HG02840 (cell line): ENCODE data around the gene COL4A6.

Source experiments
- ATAC-seq: cut with Tn5 transposase; IDR thresholded peaks from one replicate; pipeline ENCODE4 v1.9.1; 2021; ENCODE audit warnings: mild to moderate bottlenecking, moderate library complexity, moderate number of reproducible peaks; ENCODE audit not compliant: unreplicated experiment, low FRiP score

Gene COL4A6

DNA sequence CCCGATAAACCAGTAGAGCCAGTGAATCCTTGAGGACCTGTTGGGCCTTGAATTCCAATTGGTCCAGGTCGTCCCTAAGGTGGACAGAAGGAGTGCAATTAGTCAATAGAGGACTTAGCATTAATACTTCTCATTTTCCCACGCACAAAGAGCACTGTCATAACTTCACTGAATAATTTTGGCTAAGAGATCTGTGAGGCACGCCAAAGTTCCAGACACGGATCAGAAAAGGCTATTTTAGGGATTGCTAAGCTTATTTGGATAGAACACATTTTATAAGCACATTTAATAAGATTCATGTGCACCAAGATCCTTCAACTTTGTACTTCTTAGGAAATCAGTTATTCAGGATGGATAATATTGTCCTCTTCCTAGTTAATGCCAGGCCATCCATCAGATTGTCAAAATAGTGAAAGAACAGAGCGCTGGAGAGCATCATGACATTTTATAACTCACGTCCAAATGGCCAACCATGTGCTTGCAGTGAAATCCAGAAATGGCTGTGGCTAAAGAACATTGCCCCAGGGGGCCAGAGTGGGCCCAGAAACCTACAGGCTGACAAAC lies 216.8 kb downstream of the COL4A6 start:
- ATAC-seq: no peak

DNA sequence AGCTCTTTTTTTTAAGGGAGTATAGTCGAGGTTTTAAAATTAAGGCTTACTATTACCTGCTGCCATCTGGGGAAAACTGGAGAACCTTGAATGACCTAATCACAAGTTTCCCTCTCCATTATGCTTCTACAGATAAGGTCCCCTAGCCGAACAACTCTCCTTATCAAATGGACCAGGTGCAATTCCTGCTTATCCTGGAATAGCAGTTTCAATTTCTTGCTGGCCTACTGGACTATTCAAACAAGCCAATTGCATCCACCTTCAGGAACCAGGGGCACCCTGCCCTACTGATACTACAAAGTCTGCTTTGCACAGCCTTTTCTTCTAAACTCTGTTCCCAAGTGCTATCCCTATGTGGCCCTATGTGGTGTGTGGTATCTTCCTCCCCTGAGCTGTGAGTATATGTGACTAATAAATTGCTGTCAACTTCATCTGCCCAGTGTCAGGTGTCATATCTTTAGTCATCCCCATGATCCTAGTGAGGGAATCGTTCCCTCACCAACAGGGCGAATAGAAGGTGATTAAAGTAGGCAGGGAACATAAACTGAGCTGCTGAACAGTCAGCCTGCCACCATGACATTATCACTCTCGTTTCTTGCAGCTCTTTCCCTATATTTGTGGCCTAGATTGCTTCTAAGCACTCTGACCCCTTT lies 218.1 kb downstream of the COL4A6 start:
- no peak for ATAC-seq

DNA sequence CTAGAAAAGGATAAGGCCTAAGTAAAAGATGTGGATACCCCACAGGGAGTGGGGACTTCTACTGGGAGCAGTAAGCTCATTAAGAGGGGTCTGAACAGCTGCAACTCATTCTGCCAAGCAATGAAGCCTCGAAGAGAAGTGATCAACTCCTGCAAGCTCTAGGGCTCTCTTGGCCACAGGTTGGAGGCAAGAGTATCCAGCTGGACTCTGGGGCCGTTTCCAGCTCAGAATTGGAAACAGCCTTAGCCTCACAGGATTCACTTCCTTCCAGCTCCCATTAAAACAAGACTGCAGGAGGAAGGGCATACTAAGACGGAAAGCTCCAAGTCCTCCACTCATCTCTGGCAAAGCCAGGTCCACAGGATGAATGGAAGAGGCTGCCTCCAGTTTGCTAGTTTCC lies 220.3 kb downstream of the COL4A6 start:
- no peak for ATAC-seq

DNA sequence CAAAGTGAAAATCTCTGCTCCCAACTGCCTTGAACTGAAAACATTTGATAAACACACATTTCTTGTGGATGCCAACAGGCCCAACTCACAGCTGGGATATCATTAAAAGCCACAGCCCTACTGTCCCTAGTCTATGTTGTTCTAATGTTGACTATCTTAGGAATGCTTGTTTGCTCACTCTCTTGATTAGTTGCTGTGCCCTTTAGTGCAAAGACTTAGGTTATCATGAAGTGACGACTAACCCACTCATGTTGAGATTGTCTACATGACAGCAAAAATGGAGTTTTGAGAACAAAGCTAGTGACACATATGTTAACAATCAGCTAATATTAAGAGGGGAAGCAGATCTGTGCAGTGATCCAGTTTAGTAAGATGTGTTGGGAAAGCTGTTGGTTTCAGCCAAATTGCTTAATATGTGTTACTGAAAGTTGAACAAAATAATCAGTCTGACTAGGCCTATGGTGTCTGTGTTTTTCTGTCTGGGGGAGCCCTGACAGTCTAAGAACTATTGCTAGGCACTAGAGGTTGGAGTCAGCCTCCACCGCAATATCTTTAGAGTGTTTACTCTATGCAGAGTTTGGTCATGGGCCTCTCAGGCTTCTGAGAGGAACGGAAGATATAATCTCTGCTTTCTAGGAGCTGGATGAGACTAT lies 221.2 kb downstream of the COL4A6 start:
- ATAC-seq: no peak

DNA sequence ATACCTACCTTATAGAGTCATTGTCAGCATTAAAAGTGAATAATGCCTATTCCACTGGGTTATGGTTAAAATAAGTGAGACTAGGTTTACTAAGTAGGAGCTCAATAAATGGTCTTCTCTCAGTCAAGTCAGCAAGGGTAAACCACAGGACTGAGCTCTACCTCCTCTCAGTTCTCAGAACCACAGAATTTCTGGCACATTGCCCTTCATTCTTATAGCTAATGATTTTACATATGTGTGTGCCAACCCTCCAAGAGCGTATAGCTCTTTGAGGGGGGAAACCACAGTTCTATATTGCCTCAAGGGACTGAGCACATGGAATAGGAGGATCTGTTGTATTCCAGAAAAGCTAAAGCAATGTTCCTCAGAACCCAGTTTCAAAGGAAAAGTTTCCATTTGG lies 221.8 kb downstream of the COL4A6 start:
- no peak for ATAC-seq

DNA sequence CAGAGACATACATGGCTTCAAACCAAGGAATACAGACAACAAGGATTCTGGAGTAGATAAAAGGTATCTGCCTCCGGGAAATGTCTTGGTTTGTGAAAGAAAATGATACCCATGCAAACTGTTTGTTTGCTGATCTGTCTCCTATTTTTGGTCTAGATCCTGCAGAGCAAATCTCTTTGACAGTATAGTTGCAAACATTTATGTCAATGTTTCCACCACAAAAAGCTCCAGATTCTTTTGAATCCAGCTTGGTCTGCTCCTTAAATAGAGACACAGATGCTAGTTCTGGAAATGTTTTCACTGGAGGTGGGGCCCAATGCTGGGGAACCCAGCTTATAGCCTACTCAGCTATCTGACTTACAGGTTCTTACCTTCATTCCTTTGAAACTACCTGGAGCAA lies 226.9 kb downstream of the COL4A6 start:
- ATAC-seq: no peak

DNA sequence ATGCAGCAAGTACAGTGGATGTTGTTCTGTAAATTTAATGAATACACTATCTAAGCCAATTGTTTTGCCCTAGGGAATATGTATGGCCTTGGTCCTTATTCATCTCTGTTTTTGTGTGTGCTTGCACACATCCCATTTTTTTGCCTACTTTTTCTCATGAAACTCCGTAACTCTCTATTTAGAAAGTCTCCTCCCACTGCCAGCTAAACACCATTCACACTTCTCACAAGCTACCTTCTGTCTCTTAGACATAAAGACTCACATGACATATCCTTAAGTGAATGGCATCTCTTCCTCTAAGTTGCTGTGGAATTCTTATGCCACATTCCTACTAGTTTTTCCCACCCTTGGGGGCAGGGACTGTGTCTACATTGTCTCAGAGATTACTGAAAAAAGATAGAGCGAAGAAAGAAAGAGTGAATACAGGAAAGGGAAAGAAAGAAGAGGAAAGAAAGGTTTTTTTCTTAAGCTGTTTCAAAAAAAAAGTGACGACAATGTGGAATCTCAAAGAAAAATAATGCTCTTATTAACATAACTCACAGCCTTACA lies 229.1 kb downstream of the COL4A6 start:
- ATAC-seq: no peak

DNA sequence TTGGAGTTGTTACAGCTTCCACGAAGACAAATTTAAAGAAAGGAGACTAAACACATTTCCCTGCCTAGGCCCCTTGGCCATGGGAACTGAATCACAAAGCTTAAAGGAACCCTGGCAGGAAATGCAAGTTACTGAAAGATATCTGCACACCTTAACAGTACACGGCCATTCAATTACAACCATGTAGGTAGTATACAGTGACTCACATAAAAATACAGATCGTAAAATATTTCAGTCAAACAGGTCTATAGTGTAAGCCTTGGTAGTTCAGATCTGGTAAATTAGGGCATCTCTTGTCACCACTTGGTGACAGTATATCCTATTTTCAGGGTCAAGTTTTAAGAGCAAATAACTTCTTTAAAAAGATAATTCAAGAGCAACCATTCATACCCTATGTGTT lies 234.7 kb downstream of the COL4A6 start:
- no peak for ATAC-seq

DNA sequence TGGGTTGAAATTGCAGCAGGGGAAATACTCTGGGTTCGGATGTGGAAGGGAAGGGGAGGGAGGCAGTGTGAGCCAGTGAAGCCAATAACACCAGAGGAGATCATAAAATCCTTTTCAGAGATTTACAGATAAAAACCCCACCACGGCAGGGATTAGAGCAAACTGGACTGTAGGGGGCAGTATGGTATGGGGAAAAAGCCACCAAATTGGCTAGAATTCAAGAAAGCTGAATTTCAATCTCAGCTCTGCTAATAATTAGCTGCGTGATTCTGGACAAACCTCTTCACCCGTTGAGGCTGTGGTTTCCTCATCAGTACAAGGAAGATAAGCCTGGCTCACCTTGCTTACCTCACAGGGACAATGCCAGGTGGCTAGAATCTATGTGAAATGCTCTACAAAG lies 238.5 kb downstream of the COL4A6 start:
- ATAC-seq: no peak

DNA sequence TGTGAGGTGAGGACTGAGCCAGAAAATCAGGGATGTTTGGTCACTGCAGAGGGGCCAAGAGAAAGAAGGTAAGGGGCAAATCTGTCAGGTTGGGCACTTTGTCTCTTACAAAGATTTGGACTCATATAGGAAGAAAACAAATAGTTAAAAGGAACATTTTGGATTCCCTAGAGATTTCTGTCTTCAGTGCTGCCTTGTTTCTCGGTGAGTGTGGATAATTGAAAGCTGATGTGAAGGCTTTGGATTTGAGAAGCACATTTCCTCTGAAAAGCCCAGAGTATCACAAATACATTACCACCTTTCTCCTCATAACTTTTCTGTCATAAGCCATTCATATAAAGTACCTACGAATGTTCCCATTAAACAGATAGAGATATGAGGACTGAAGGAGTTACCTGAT lies 239.2 kb downstream of the COL4A6 start:
- ATAC-seq: no peak

DNA sequence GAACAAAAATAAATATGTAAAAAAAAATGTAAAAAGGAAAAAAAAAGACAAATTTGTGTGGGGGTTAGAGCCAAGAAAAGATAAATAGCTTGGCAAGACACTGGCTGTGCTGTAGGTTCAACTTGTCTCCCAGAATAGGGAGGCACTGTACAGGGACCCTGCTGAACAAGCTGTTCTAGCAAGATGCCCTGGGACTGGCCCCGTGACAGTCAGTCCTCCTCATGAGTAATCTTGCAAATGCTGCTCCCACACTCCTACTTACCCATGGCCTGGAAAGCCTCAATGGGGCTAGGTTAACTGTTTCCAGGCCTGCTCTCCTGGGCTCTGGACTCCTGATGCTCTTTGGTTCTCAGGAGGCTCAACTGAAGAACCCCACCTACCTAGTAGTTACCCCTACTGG lies 239.8 kb downstream of the COL4A6 start:
- ATAC-seq: no peak

DNA sequence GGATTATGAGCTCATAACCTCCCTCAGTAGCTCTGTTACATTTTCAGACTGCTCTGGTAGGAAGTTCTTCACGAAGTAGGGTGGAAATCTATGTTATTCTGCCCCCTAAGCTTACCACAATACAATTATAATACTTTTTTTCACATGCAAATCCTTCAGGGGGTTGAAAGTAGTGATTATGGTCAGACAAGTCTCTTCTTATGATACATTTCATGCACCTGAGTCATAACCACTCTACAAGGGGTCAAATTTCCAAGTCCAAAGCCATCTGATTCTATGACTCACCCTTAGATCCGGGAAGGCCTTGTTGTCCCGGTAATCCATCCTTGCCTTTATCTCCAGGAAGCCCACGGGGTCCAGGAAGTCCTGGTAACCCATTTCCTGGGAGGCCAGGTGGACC lies 251.4 kb downstream of the COL4A6 start:
- ATAC-seq: no peak

DNA sequence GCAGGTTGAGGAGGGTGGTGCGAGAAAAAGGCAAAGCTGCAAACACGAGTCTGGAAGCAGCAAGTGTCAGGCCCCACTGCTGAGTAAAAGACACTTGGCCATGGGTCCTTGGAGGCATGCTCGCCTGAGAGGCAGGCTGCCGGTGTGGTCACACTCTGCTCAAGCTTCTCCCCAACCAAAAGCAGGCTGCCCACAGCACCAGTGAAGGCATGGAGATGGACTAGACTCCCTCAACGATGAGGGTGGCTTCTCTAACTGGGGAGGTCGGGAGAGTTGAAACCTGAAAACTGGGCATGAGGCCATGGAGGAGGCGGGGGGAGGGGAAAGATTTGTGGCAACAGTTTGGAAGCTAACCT lies 260.1 kb downstream of the COL4A6 start:
- ATAC-seq: no peak

DNA sequence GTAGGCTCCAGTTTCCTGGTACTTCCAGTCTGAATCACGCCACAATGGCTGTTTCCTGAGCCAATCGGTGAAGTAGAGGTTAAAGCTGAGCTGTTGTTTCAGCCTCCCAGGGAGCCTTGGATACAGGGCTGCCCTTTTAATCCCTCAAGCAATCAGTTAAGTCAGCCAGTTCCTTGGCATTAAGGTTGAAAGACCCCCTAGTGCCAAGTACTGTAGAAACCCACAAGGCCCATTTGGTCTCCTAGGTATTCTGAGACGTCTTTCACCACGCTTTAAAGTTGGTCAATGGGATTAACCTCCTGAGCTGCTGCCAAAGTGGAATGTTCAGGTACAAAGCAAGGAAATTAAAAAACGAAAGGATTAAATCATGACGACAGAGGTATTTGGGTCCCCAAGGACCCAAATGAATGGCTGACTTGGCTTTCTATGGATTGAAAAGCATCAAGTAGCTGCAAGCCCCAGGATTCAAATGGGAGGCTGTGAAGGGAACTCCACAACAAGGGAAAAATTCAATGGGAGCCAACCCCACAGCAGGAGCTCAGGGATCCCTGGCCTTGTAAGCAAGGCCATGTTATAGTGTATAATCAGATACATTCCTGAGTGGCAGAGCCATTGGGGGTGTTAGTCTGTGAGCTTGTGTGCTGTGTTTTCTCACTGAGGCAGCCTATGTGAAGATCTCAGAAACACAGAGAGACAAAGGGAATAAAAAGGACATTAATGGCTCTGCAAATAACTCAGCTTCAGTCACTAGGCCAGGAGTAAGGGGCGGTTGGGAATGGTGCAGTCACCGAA lies 260.7 kb downstream of the COL4A6 start:
- no peak for ATAC-seq

DNA sequence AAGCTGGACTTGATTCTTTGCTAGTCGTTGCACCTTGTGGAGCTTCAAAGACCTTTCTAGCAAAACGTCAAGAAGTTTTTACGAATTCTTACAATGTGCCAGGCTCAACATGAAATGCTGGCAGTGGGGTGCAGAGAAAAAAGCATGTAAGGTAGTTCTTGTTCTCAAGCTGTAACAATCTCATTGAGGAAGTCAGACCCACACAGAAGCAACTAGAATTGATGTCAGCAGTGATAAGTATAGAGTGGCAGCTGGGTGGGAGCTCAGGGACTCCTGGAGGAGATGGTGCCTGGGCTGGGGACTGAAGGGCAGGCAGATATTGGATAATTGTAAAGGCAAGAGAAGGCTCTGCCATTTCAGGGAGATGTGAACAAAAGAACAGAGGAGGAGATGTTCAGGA lies 264.3 kb downstream of the COL4A6 start:
- no peak for ATAC-seq

DNA sequence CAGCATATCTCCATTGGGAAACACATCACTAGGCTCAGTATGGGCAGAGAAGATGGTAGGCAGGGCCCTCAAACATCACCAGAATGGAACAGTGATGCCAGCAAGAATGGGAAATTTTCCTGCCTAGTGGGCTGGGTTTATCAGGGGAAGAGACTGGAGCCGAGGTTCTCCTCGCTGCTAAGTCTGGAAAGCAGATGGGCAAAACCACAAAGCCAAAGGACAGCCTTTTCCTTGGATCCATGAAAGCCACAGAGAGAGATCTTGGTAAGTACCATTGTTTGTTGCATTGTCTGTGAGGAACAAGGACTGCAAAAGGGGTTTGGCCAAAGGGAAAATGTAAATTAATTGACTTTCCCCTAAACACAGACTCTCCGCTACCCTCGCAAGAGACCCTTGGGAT lies 266.6 kb downstream of the COL4A6 start:
- ATAC-seq: no peak

DNA sequence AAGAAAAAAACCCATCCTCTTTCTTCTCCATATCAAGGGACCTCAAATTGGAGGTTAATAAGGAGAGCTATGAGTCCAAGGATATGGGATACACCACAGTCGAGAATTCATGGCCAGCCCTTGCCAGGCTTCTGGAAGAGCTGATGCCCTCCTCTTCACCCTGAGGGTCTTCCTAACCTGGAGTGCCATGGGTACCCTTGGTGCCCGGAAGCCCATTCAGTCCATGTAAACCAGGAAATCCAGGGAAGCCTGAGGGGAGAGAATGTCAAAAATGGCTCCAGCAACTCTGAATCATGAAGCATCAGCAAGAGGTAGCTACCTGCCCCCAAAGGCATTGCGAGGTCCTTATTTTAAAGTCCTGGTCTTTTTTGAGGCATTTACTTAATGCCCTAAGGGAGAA lies 268.5 kb downstream of the COL4A6 start:
- no peak for ATAC-seq

DNA sequence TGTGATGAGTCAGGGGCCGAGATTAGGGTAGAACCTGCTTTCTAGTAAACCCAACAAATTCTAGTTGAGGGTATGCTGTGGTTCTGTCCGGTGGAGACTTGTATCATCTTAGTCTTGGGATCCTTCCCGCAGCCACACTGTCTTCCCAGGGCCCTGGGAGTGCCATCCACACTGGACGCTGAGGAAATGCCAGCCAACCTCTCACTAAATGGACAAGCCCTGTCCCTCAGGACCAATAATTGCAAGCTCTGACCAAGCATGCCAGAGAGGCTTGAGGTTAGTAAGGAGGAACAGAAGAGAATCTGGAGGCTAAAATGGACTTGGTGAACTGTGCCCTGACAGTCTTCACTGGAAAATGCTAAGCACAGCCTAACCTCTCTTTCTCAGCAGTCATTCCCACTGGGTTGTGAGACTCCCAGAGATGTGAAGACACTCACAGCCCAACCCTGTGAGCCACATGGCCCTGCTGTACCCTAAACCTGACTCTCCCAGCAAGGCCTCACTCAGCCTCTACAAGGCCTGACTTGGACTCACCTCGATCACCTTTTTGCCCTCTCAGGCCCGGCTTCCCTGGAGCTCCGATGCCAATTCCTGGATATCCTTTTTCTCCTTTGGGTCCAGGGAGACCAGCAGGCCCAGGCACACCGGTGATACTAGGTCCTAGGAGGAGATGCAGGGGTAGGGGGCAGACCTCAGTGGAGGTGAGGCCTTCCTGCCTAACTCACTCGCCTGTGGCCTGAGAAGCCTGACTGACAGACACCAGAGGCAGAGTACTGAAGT lies 269.1 kb downstream of the COL4A6 start:
- no peak for ATAC-seq

DNA sequence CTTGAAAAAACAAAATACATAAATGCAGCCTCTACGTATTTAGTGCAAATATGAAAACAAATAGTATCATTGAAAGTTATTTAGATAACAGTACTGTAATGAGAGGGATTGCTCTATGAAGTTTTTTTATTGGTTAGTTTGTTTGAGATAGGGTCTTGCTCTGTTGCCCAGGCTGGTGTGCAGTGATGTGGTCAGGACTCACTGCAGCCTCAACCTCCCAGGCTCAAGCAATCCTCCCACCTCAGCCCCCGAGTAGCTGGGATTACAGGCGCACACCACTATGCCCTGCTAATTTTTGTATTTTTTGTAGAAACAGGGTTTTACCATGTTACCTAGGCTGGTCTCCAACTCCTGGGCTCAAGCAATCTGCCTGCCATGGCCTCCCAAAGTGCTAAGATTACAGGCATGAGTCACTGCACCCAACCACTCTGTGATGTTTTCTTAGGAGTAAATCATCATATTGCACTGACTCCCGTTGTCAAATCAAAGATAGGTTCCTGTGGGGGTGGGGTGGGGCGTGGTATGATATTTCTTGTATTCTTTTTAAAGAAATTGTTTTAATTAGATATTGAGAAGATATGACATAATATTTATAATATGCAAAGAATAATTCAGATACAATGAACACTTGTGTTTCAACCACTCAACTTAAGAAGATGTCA lies 270.9 kb downstream of the COL4A6 start:
- ATAC-seq: no peak
